Gastrocnemius medialis (tissue), 4 donors: Measurements from ENCODE around the gene MAGI1.

Experiments
- POLR2A ChIP-seq, 2 donors: fragments of 450-650 bp; IDR thresholded peaks; one replicate each; pipeline ENCODE4 v1.6.1; 2017; ENCODE audit warnings: antibody characterized with exemption in 2 of 2, mild to moderate bottlenecking in 2 of 2, moderate library complexity in 2 of 2
- TF ChIP-seq, protein P1 (sequence below), 5 experiments: fragments of 450-650 bp in 3 of 5; fragments of 200-600 bp in 2 of 5; sonication (generic) in 2 of 5; IDR thresholded peaks in 4 of 5; conservative IDR thresholded peaks in 1 of 5; 1 replicate in 4 of 5; 2 replicates in 1 of 5; pipeline ENCODE4 v1.5.1; 2016 to 2019; ENCODE audit warnings: antibody characterized with exemption in 5 of 5, mild to moderate bottlenecking in 3 of 5, moderate library complexity in 3 of 5

- TF ChIP-seq, protein P1, sequence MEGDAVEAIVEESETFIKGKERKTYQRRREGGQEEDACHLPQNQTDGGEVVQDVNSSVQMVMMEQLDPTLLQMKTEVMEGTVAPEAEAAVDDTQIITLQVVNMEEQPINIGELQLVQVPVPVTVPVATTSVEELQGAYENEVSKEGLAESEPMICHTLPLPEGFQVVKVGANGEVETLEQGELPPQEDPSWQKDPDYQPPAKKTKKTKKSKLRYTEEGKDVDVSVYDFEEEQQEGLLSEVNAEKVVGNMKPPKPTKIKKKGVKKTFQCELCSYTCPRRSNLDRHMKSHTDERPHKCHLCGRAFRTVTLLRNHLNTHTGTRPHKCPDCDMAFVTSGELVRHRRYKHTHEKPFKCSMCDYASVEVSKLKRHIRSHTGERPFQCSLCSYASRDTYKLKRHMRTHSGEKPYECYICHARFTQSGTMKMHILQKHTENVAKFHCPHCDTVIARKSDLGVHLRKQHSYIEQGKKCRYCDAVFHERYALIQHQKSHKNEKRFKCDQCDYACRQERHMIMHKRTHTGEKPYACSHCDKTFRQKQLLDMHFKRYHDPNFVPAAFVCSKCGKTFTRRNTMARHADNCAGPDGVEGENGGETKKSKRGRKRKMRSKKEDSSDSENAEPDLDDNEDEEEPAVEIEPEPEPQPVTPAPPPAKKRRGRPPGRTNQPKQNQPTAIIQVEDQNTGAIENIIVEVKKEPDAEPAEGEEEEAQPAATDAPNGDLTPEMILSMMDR (IDR thresholded peaks at IDR 0.05 in 4 of 5, conservative IDR thresholded peaks at IDR 0.05 in 1 of 5), result no peak
- no peak for TF ChIP-seq POLR2A (IDR thresholded peaks at IDR 0.05)
Observed at GRCh38 chr3:65914032-65914739, 124.5 kb downstream of the MAGI1 start.
